Thyroid gland (tissue), 4 donors: ENCODE data around the gene GJC2.

ENCODE experiments used
- POLR2A ChIP-seq, 2 donors: fragments of 450-650 bp; IDR thresholded peaks; one replicate each; pipeline ENCODE4 v1.6.1; 2017; ENCODE audit warnings: antibody characterized with exemption in 2 of 2, mild to moderate bottlenecking in 2 of 2, moderate library complexity in 1 of 2
- TF ChIP-seq, protein P1 (sequence below), 6 experiments: fragments of 200-600 bp in 3 of 6; fragments of 450-650 bp in 3 of 6; sonication (generic) in 3 of 6; IDR thresholded peaks; one replicate each; pipeline ENCODE4 v1.5.1; 2016 to 2019; ENCODE audit warnings: antibody characterized with exemption in 6 of 6, mild to moderate bottlenecking in 2 of 6, inconsistent platforms in 1 of 6, moderate library complexity in 1 of 6

DNA sequence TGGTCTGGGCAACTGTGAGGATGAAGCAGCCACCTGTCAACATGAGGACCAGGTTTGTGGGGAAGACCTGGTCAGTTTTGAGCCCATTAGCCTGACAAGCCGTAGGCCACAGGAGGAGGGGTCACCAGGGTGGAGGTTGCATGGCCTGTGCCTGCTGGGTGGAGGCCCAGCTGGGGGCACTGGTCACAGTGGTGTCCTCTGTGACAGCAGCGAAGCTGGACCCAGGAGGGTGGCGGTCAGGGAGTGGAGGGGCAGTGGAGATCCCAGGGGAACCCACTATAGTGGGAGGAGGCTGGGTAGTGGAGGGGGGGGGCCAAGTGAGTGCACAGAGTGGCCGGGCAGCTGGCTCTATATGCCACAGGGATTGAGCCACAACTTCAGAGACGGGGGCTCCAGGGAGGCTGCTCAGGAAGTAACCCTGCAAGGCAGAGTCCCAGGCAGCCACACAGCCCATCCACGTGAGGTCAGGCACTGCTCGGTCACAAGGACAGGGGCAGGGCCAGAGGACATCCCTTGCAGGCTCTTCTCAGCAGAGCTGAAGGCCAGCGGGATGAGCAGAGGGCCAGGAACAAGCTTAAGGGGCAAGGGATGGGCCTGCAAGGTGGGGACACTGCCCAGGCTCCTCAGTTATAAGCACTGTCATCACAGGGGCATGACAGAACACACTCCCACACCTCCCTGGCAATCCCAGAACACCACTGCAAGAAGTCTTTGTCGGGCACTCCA lies 44.3 kb upstream of the GJC2 start:
- TF ChIP-seq, protein P1, sequence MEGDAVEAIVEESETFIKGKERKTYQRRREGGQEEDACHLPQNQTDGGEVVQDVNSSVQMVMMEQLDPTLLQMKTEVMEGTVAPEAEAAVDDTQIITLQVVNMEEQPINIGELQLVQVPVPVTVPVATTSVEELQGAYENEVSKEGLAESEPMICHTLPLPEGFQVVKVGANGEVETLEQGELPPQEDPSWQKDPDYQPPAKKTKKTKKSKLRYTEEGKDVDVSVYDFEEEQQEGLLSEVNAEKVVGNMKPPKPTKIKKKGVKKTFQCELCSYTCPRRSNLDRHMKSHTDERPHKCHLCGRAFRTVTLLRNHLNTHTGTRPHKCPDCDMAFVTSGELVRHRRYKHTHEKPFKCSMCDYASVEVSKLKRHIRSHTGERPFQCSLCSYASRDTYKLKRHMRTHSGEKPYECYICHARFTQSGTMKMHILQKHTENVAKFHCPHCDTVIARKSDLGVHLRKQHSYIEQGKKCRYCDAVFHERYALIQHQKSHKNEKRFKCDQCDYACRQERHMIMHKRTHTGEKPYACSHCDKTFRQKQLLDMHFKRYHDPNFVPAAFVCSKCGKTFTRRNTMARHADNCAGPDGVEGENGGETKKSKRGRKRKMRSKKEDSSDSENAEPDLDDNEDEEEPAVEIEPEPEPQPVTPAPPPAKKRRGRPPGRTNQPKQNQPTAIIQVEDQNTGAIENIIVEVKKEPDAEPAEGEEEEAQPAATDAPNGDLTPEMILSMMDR (IDR thresholded peaks at IDR 0.05): no peak
- TF ChIP-seq POLR2A (IDR thresholded peaks at IDR 0.05): no peak
